Activated CD8-positive, alpha-beta memory T cell treated with anti-CD3 and anti-CD28 coated beads for 4 hours (primary cell): Measurements from ENCODE around the gene FAM180A.

Source experiments
- DNase-seq, 2 donors: peaks; one replicate each; pipeline ENCODE4 v3.0.0-alpha.2; 2020; ENCODE audit warnings: low read depth in 2 of 2

The FAM180A gene

DNA sequence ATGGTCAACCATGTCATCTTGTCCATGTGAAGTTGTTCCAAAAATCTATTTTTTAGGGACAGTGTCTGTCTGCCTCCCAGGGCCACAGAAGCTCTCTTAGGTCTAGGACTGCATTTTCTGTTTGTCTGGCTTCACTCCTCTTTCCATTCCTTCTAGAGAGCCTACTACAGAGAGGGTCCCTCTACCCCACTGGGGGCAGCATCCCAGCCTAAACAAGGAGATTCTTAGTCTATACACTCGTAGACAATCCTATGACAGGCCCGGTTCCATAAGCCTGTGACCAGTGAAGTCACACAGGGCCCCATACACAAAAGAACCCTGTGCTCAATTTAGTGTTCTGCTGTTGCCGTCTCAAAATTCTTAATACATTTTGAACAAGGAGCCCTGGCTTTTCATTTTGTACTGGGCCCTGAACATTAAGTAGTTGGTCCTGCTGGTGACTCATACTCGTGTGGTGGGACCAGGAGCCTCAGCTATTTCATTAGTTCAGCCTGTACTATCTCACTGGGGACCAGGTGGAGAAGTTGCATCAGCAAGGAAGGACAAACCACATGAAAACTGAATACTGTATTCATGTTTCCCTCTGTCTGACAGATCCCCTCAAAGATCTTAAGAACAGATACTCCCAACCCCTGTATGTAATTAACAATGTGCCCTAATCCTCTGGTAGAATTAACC, 23.5 kb upstream of the FAM180A start:
- no peak for DNase-seq

DNA sequence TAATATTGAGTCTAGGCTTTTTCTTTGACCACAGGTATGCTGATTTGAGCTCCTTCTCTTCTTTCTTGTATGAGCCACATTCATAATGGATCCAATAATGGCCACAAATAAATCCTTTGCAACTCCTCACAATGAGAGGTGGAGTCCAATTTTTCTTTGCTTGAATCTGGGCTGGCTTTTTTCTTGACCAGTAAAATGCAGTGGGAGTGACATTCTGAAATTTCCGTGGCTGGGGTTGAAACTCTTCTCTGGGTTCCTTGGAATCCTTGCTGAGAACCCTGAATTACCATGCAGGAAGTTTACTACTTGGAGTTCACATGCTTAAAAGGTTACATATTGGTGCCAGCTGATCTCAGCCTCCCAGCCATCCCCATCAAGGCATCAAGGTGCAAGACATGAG, 22.4 kb upstream of the FAM180A start:
- no peak for DNase-seq

GRCh38 chr7:135770139-135770710, 21.6 kb upstream of the FAM180A start:
- no peak for DNase-seq

- no peak for DNase-seq
These were observed 20.6 kb upstream of the FAM180A start for GRCh38 chr7:135769005-135769802.

- no peak for DNase-seq
These were observed 19.9 kb upstream of the FAM180A start for GRCh38 chr7:135768467-135768866.

DNA sequence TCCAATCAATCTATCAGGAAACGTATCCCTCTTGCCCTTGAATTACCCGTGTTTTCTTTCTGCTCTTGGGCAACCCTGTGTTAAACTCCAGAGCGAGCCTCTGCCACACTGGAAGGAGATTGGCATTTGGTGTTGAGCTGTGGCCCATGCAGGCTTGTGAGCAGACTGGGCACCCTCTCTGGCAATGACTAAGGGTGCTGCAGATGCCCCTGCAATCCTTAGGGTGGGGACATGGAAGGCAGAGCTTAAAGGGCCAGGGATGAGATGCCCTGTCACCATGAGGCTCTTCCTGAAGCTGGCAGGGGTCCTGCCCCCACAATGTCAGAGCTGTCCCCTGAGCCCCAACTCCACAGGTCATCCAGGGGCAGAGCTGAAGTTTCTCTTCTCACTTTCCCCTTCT, 19.5 kb upstream of the FAM180A start:
- no peak for DNase-seq

GRCh38 chr7:135763261-135763660, 14.6 kb upstream of the FAM180A start:
- DNase-seq = no peak

- DNase-seq = no peak
These were observed 13.3 kb upstream of the FAM180A start for GRCh38 chr7:135761751-135762488.

DNA sequence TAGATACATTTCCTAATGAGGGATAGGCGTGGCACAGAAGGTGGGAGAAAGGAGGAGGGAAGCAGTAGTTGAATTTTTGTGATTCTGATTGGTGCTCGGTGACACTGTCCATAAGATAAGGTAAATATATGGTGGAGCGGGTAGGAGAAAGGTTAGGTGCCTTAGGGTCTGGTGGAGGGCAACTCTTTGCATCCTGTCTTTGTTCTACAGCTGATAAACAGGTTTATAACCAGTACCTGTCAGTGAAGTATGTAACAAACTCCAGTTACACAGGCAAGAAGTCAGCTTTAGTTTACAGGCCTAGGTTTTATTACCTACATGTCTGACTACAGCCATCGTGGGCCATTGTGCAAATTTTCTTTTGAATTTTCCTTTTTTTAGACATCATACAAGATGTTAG, 10.9 kb upstream of the FAM180A start:
- no peak for DNase-seq

GRCh38 chr7:135758531-135758932, 9.9 kb upstream of the FAM180A start:
- DNase-seq = no peak

GRCh38 chr7:135757719-135758411, 9.3 kb upstream of the FAM180A start:
- no peak for DNase-seq

DNA sequence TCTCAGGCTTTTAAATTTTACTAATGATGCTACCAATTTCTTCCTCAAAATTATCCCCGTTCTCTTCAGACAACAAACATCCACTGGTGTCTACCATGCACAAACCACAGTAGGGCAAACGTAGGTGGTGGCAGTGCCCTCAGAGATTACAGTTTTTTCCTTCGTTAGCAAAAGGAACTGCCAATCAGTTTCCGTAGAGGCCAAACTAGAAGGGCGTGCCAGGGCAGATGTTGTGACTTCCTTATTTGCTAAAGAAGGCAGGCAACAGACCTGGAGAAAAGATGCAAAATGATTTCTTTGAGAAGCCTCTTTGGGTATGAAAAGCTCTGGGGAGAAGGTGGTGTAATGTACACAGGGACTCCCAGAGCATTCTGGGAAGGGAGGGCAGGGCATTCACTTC, 7.6 kb upstream of the FAM180A start:
- no peak for DNase-seq

DNA sequence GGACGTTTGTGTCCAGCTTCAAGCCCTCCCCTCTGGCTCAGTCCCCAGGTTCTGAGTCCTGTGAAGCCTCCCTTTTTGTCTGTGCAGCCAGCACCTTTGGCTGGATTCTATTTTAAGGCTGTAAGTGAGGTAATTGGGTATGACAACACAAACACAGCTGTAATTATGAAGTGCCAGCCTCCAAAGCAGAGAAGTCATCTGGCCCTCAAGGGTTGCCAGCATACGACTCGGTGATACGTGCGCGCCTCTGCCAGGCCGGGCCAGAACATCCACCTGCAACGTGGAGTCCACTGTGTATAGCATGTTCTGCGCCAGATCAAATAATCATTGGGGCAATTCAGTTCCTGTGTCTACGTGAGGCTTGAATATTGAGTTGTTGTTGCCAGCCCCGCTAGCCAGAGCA, 6.7 kb upstream of the FAM180A start:
- no peak for DNase-seq

GRCh38 chr7:135753616-135754413, 5.2 kb upstream of the FAM180A start:
- DNase-seq = no peak

DNA sequence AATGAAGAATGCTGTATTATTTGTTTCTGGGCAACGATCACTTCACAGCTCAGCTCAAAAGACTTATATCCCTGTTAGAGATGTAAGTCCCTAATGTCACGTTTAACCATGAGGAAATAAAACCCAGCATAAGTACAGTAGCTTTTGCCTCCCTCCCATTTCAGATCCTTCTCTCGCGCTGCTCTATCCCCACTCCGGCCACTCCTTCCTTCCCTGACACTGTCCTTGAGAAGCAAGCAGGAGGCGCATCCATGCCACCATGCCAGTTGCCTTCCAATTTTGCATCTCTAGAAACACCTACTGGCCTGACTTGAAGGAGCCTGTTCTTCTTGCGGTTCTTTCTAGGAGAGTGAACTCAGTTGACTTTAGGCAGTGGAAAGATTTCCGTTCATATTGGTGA, 1.2 kb downstream of the FAM180A start:
- no peak for DNase-seq

GRCh38 chr7:135745703-135746312, 2.8 kb downstream of the FAM180A start:
- no peak for DNase-seq

GRCh38 chr7:135744938-135745702, 3.5 kb downstream of the FAM180A start:
- no peak for DNase-seq

DNA sequence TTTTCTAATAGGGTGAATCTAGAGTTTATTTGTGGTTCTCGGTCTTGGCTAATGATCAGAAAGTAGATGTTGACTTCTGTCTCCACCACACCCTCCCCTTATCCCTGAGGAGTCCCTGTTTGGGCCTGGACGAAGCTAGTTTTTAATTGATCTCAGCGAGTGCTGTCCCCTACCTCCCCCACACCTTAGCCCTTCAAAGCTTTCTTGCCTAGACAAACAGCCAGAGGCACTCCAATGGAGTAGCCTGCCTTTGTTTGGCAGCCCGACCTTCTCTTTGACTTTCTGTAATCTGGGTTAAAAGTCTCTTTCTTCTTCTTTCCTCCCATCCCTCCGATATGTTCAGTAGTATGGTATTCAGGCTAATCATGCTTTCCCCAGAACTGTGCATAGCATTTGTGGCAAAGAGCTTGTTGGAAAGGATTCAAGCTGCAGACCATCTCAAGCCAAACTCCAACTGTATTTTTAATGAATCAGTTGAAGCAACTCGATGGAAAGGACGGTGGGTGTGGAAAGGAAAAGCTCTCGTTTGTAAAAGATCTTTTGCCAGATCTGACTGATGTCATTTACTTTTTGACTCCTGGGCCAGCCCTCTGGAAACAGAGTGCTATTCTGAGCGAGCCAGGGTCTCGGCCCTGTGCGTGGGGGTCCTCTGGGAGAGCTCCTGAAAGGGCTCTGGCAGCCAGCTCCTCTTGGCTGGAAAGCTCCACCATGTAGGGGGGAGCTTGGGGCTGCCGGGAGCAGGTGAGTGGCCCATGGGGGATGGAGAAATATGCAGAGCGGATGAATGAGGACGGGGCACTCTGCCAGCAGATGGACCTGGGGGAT, 4.5 kb downstream of the FAM180A start:
- DNase-seq = no peak

GRCh38 chr7:135742371-135742770, 6.2 kb downstream of the FAM180A start:
- no peak for DNase-seq
